ENCODE results near the gene TBC1D2. TPM values are rescaled to one million over a fixed set of nuclear protein-coding genes. Genes with fewer than 3 reads are reported as not detected.

Gene TBC1D2
- total RNA-seq, 1 donor = 78.6 TPM

- no peak for DNase-seq (ENCODE audit: low read depth)
- TF ChIP-seq CTCF (IDR thresholded peaks at IDR 0.05; ENCODE audit: insufficient read depth, low read depth, low read length) = no peak
- H3K4me3 ChIP-seq (ENCODE audit: low read depth, low read length) = no peak overlapping the region
Measured at GRCh38 chr9:98182889-98183599, 72.4 kb downstream of the TBC1D2 start.

- DNase-seq (ENCODE audit: low read depth) = no peak
- H3K4me3 ChIP-seq (ENCODE audit: low read depth, low read length) = no peak overlapping the region
- TF ChIP-seq CTCF (IDR thresholded peaks at IDR 0.05; ENCODE audit: insufficient read depth, low read depth, low read length) = no peak
Measured at GRCh38 chr9:98182069-98182820, 73.2 kb downstream of the TBC1D2 start.

- H3K4me3 ChIP-seq (ENCODE audit: low read depth, low read length) = no peak overlapping the region
- DNase-seq (ENCODE audit: low read depth) = no peak
- TF ChIP-seq CTCF (IDR thresholded peaks at IDR 0.05; ENCODE audit: insufficient read depth, low read depth, low read length) = no peak
Measured at GRCh38 chr9:98181746-98182068, 73.7 kb downstream of the TBC1D2 start.

GRCh38 chr9:98180996-98181395 is 74.5 kb downstream of the TBC1D2 start:
- no peak for TF ChIP-seq CTCF (IDR thresholded peaks at IDR 0.05; ENCODE audit: insufficient read depth, low read depth, low read length)
- no peak overlapping the region for H3K4me3 ChIP-seq (ENCODE audit: low read depth, low read length)
- DNase-seq (ENCODE audit: low read depth) = no peak

GRCh38 chr9:98178874-98179850 is 76.3 kb downstream of the TBC1D2 start:
- TF ChIP-seq CTCF (IDR thresholded peaks at IDR 0.05; ENCODE audit: insufficient read depth, low read depth, low read length) = no peak
- H3K4me3 ChIP-seq (ENCODE audit: low read depth, low read length) = no peak overlapping the region
- DNase-seq (ENCODE audit: low read depth) = no peak

- H3K4me3 ChIP-seq (ENCODE audit: low read depth, low read length) = no peak overlapping the region
- TF ChIP-seq CTCF (IDR thresholded peaks at IDR 0.05; ENCODE audit: insufficient read depth, low read depth, low read length) = no peak
- DNase-seq (ENCODE audit: low read depth) = no peak
Measured at GRCh38 chr9:98176391-98177259, 78.8 kb downstream of the TBC1D2 start.
